HL-60/S4 (cell line): ENCODE data around the gene IZUMO4.

Experiments used
- in situ Hi-C: fragments of 300-500 bp; cut with MboI; formaldehyde crosslinking; loops from 2 replicates; pipeline ENCODE4 v1.14.3; 2022; ENCODE audit warnings: low sequenced_read_pairs

The IZUMO4 gene

GRCh38 chr19:2142173-2142829, 45.6 kb downstream of the IZUMO4 start:
- in situ Hi-C loops: no loop called here

- in situ Hi-C loops: no loop called here
Measured at GRCh38 chr19:2144190-2144589, 47.5 kb downstream of the IZUMO4 start.

- in situ Hi-C loops: no loop called here
Measured at GRCh38 chr19:2145831-2146241, 49.1 kb downstream of the IZUMO4 start.

- in situ Hi-C loops: no loop called here
Measured at GRCh38 chr19:2148482-2149135, 51.9 kb downstream of the IZUMO4 start.
